Suprapubic skin (tissue), 4 donors: ENCODE measurements around the gene IPO13. TPM values are rescaled to one million over a fixed set of nuclear protein-coding genes. Genes with fewer than 3 reads are reported as not detected.

Experiments used
- DNase-seq, 2 donors: peaks; one replicate each; pipeline ENCODE4 v3.0.0-alpha.2; 2019; ENCODE audit warnings: low spot score in 2 of 2
- H3K27ac ChIP-seq: fragments of 200-600 bp; sonication (generic); one replicate; pipeline ENCODE4 v1.5.1; 2019
- H3K27me3 ChIP-seq: fragments of 200-600 bp; sonication (generic); one replicate; pipeline ENCODE4 v1.5.1; 2019
- H3K36me3 ChIP-seq: fragments of 200-600 bp; sonication (generic); one replicate; pipeline ENCODE4 v1.5.1; 2019
- H3K4me1 ChIP-seq: fragments of 200-600 bp; sonication (generic); one replicate; pipeline ENCODE4 v1.5.1; 2019
- H3K4me3 ChIP-seq: fragments of 200-600 bp; sonication (generic); one replicate; pipeline ENCODE4 v1.5.1; 2019; ENCODE audit warnings: mild to moderate bottlenecking
- H3K9me3 ChIP-seq: fragments of 200-600 bp; sonication (generic); one replicate; pipeline ENCODE4 v1.5.1; 2019
- EP300 ChIP-seq: sonication (generic); formaldehyde crosslinking; IDR thresholded peaks from one replicate; pipeline ENCODE4 v1.6.1; 2017; ENCODE audit warnings: antibody characterized with exemption
- POLR2A ChIP-seq, 2 donors: fragments of 450-650 bp; IDR thresholded peaks; one replicate each; pipeline ENCODE4 v1.6.1; 2017; ENCODE audit warnings: antibody characterized with exemption in 2 of 2, mild to moderate bottlenecking in 2 of 2, moderate library complexity in 2 of 2
- POLR2AphosphoS5 ChIP-seq, 3 donors: sonication (generic); formaldehyde crosslinking; IDR thresholded peaks; one replicate each; pipeline ENCODE4 v1.6.1; 2017; ENCODE audit warnings: antibody characterized with exemption in 3 of 3
- WGBS: methylation state at CpG from one replicate; pipeline ENCODE4 v1.1.5; 2018; 5-methylcytosine and 5-hydroxymethylcytosine counted together
- total RNA-seq, 4 donors: library from RNA; depleted of rRNA; stranded (reverse); fragments of >200 nt; gene quantifications; one replicate each; pipeline ENCODE4 v1.1.0, GENCODE V29; 2016
- TF ChIP-seq, protein P1 (sequence below), 2 donors: fragments of 200-600 bp in 1 of 2; fragments of 450-650 bp in 1 of 2; sonication (generic) in 1 of 2; IDR thresholded peaks; one replicate each; pipeline ENCODE4 v1.5.1; 2016 to 2019; ENCODE audit warnings: antibody characterized with exemption in 2 of 2, mild to moderate bottlenecking in 1 of 2, moderate library complexity in 1 of 2

The IPO13 gene
- total RNA-seq, 4 donors from 2014 or later: 30.8 to 41.0 (median 34.8) TPM

DNA sequence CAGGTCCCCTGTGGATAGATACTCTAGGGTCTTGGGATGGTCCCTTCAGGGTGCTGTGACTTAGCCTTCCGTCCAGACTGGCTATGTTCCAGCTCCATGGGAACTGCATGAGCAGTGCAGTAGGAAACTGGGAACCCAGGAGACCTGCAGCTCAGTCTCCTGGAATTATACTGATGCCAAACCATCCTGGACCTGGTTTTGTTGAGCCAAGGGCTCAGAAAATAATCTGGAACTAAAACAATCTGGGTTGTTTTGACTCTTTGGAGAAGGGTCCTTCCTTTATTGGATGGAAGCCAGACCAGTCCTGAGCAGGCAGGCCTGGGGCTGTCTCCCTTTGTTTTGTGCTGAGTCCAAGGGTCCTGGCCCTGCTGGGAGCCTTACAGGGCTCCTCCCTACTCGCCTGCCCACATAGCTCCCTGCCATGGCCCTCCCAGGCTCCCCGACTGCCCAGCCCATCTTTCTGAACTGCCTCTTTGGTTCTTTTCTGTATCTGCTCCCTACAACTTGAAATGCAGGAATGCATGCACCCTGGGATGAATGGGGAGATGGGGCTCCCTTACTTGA lies 1.2 kb downstream of the IPO13 start:
- no peaks in the 10 kb centered on the region for H3K9me3 ChIP-seq
- peak overlapping the region; percentile 87 for H3K4me3 ChIP-seq
- peaks cover 8% of the 10 kb centered on the region for H3K36me3 ChIP-seq
- 17% methylated on average over 3 of the region's 3 CpGs for WGBS
- TF ChIP-seq POLR2A (IDR thresholded peaks at IDR 0.05) (no peak), EP300 (no peak), POLR2AphosphoS5 (IDR thresholded peaks at IDR 0.05) (no peak)
- TF ChIP-seq, protein P1, sequence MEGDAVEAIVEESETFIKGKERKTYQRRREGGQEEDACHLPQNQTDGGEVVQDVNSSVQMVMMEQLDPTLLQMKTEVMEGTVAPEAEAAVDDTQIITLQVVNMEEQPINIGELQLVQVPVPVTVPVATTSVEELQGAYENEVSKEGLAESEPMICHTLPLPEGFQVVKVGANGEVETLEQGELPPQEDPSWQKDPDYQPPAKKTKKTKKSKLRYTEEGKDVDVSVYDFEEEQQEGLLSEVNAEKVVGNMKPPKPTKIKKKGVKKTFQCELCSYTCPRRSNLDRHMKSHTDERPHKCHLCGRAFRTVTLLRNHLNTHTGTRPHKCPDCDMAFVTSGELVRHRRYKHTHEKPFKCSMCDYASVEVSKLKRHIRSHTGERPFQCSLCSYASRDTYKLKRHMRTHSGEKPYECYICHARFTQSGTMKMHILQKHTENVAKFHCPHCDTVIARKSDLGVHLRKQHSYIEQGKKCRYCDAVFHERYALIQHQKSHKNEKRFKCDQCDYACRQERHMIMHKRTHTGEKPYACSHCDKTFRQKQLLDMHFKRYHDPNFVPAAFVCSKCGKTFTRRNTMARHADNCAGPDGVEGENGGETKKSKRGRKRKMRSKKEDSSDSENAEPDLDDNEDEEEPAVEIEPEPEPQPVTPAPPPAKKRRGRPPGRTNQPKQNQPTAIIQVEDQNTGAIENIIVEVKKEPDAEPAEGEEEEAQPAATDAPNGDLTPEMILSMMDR (IDR thresholded peaks at IDR 0.05): no peak
- H3K4me1 ChIP-seq: peaks cover 39% of the 10 kb centered on the region
- no peaks in the 10 kb centered on the region for H3K27me3 ChIP-seq
- no peak overlapping the region for H3K27ac ChIP-seq
- no peak for DNase-seq

DNA sequence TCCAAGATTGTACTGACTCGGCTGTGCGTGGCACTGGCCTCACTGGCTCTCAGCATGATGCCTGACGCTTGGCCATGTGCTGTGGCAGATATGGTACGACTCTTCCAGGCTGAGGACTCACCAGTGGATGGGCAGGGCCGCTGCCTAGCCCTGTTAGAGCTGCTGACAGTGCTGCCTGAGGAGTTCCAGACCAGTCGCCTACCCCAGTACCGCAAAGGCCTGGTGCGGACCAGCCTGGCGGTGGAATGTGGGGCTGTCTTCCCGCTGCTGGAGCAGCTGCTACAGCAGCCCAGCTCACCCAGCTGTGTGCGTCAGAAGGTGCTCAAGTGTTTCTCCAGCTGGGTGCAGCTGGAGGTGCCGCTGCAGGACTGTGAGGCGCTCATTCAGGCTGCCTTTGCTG lies 2.9 kb downstream of the IPO13 start:
- TF ChIP-seq POLR2A (IDR thresholded peaks at IDR 0.05): no peak
- TF ChIP-seq POLR2AphosphoS5 (IDR thresholded peaks at IDR 0.05): no peak
- TF ChIP-seq EP300: no peak
- TF ChIP-seq, protein P1 (IDR thresholded peaks at IDR 0.05): no peak
- Histone ChIP-seq H3K27me3 (no peaks in the 10 kb centered on the region), H3K4me3 (no peak overlapping the region), H3K9me3 (no peaks in the 10 kb centered on the region), H3K36me3 (peaks cover 8% of the 10 kb centered on the region), H3K4me1 (peaks cover 39% of the 10 kb centered on the region), H3K27ac (no peak overlapping the region)
- WGBS: 100% methylated on average over 2 of the region's 13 CpGs
- DNase-seq: no peak

DNA sequence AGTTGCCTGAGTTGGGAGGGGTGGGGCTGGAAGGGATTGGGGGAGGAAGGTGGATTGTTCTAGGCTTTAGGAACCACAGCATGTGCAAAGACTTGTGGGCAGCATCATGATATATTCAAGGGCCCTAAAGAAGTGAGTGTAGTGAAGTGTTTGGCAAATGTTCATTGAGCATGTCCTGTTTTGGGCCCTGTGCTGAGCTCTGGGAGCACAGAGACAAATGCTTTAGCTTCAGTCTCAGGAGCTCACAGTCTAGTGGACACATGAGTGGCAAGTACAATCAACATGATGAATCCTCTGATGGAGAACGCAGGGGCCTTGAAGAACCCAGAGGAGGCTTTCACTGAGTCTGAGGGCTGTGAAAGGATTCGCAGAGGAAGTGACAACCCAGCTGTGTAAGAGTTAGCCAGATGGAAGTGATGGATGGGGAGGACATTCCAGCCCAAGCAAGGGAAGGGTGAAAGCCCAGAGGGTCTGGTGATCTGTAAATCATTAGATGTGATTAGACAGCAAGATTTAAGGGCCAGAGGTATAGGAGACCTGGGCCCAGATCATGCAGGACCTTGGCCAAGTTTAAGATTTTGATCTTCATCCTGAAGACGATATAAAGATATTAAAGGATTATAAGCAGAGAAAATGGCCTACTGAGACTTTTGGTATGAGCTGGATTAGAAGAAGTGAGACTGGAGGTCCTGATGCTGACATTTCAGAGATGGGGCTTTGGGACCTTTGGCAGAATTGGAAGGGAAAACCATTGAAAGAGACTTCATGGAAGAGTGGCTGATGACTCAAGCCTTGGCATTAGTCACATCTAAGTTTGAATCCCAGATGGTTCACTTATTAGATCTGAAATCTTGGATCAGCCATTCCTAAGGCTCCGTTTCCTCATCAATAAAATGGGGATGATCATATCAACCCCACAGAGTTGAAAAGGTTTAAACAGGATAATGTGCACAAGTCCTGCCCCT lies 4.6 kb downstream of the IPO13 start:
- WGBS: 87% methylated on average over 4 of the region's 4 CpGs
- no peak overlapping the region for H3K27ac ChIP-seq
- no peak for TF ChIP-seq POLR2AphosphoS5 (IDR thresholded peaks at IDR 0.05)
- no peak for TF ChIP-seq EP300
- no peak for TF ChIP-seq POLR2A (IDR thresholded peaks at IDR 0.05)
- TF ChIP-seq, protein P1 (IDR thresholded peaks at IDR 0.05): no peak
- H3K4me3 ChIP-seq: no peak overlapping the region
- H3K27me3 ChIP-seq: no peaks in the 10 kb centered on the region
- H3K4me1 ChIP-seq: peaks cover 25% of the 10 kb centered on the region
- DNase-seq: no peak
- H3K36me3 ChIP-seq: peaks cover 11% of the 10 kb centered on the region
- H3K9me3 ChIP-seq: no peaks in the 10 kb centered on the region

DNA sequence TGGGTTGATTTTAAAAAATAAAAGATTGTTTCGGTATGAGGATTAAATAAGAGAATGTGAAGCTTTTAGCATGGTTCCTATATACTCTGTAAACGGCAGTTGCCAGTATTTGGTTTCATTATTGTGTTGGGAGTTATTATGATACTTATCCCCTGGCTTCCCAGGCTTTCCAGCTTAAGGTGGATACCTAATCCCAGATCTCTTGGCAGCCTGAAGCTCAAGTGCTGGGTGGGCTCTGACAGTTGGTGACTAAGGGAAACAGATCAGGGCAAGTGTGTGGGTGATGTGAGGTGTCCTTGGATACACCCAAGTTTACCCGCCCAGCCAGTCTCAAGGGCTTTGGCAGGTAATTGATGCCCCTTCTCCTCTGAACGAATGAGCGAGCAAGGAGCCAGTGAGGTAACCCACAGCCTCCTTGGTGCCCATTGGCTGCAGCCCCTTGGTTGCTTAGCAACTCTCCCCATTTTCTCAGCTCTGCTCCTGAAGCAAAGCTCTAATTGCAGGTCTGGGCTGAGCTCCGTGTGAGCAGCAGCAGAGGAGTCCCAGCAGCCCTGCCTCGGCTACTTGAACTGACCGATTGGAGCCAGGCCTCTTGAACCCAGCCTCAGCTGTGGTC lies 6.1 kb downstream of the IPO13 start:
- 73% methylated on average over 6 of the region's 8 CpGs for whole genome bisulfite sequencing
- no peak for DNase-seq
- Histone ChIP-seq H3K4me3 (no peak overlapping the region), H3K9me3 (no peaks in the 10 kb centered on the region), H3K27me3 (no peaks in the 10 kb centered on the region), H3K27ac (no peak overlapping the region), H3K36me3 (peaks cover 25% of the 10 kb centered on the region), H3K4me1 (peaks cover 14% of the 10 kb centered on the region)
- TF ChIP-seq, protein P1 (IDR thresholded peaks at IDR 0.05): no peak
- TF ChIP-seq EP300 (no peak), POLR2AphosphoS5 (IDR thresholded peaks at IDR 0.05) (no peak), POLR2A (IDR thresholded peaks at IDR 0.05) (no peak)

DNA sequence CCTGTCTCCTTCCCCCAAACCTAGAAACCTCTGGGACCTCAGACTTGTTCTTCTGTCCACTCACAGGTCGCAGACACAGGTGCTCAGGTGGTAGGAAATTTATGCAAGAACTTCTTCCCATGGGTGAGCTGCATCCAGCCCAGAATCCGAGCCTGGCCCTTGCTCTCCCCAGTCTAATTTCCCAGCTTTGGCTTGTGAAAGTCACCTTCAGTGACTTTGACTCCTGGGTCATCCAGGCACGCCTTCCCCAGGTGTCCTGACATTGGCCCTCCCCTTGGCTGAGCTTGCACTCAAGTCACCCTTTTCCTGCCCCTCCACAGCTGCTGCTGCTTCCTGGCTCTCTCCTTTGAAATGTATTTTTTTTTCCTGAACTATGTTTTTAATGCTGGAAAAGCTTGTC lies 6.6 kb downstream of the IPO13 start:
- TF ChIP-seq EP300: no peak
- TF ChIP-seq, protein P1 (IDR thresholded peaks at IDR 0.05): no peak
- TF ChIP-seq POLR2A (IDR thresholded peaks at IDR 0.05): no peak
- no peak for TF ChIP-seq POLR2AphosphoS5 (IDR thresholded peaks at IDR 0.05)
- Histone ChIP-seq H3K36me3 (peaks cover 30% of the 10 kb centered on the region), H3K27ac (no peak overlapping the region), H3K9me3 (no peaks in the 10 kb centered on the region), H3K27me3 (no peaks in the 10 kb centered on the region), H3K4me3 (no peak overlapping the region), H3K4me1 (peaks cover 9% of the 10 kb centered on the region)
- WGBS: 72% methylated on average over 3 of the region's 3 CpGs
- no peak for DNase-seq
